ENCODE data around the gene MMP24.

- TF ChIP-seq CTCF (IDR thresholded peaks at IDR 0.05) (no peak), POLR2A (IDR thresholded peaks at IDR 0.05) (no peak)
Measured at GRCh38 chr20:35224536-35224935, 2.0 kb upstream of the MMP24 start.

All from uterus (tissue), 2 donors.